Heart right ventricle (tissue), 16 donors: ENCODE data around the gene SORL1-AS1.

Experiments
- ATAC-seq, 8 donors: fragments of 200-7000 bp; cut with Tn5 transposase; one replicate each; pipeline ENCODE4 v1.9.1; 2020; ENCODE audit warnings: mild to moderate bottlenecking in 8 of 8, moderate library complexity in 8 of 8, moderate number of reproducible peaks in 1 of 8
- DNase-seq, 2 donors: peaks; one replicate each; pipeline ENCODE4 v3.0.0-alpha.2; 2020
- H3K27ac ChIP-seq, 10 donors: fragments of 200-600 bp; sonication (generic) in 2 of 10; one replicate each; pipeline versions ENCODE4 v1.5.0 to v1.8.0; 2020 to 2022; ENCODE audit warnings: mild to moderate bottlenecking in 3 of 10
- H3K27me3 ChIP-seq, 7 donors: fragments of 200-600 bp; one replicate each; pipeline ENCODE4 v1.8.0; 2021 to 2022; ENCODE audit warnings: mild to moderate bottlenecking in 2 of 7
- H3K36me3 ChIP-seq, 9 donors: fragments of 200-600 bp; sonication (generic) in 1 of 9; one replicate each; pipeline versions ENCODE4 v1.5.0 to v1.8.0; 2020 to 2022; ENCODE audit warnings: mild to moderate bottlenecking in 2 of 9
- H3K4me1 ChIP-seq, 9 donors: fragments of 200-600 bp; sonication (generic) in 1 of 9; one replicate each; pipeline versions ENCODE4 v1.5.0 to v1.8.0; 2020 to 2022; ENCODE audit warnings: mild to moderate bottlenecking in 4 of 9
- H3K4me3 ChIP-seq, 10 donors: fragments of 200-600 bp; sonication (generic) in 2 of 10; one replicate each; pipeline versions ENCODE4 v1.5.0 to v1.8.0; 2020 to 2022; ENCODE audit warnings: mild to moderate bottlenecking in 7 of 10, moderate library complexity in 2 of 10
- H3K9me3 ChIP-seq, 11 donors: fragments of 200-600 bp in 10 of 11; sonication (generic) in 2 of 11; one replicate each; pipeline versions ENCODE4 v1.5.0 to v1.8.0; 2013 to 2022; ENCODE audit warnings: mild to moderate bottlenecking in 2 of 11, control low read depth in 1 of 11, moderate library complexity in 1 of 11
- CTCF ChIP-seq, 9 donors: fragments of 200-600 bp; sonication (generic) in 2 of 9; IDR thresholded peaks; one replicate each; pipeline versions ENCODE4 v1.5.0 to v1.8.0; 2021 to 2022; ENCODE audit warnings: antibody characterized with exemption in 9 of 9, mild to moderate bottlenecking in 5 of 9, moderate library complexity in 1 of 9
- WGBS, 2 donors: extraction: QIAGEN DNeasy Blood & Tissue Kit; methylation state at CpG; one replicate each; pipeline ENCODE4 v1.1.7; 2013; ENCODE audit warnings: inconsistent platforms in 1 of 2; 5-methylcytosine and 5-hydroxymethylcytosine counted together
- intact Hi-C, 10 donors: fragments of 100-400 bp; cut with DNase I; formaldehyde crosslinking; loops; one replicate each; pipeline versions ENCODE4 v1.11.1 to v1.14.2; 2022
- donor health status: Arrhythmogenic right ventricular cardiomyopathy.
- donor health status: ischemic (EF 13 %, LVEDD 7.1; RV severe dilation, severe dysfunction).
- donor health status: healthy with polysubstance abuse.
- donor health status: DM: no; HTN: yes; CAD: no.
- donor health status: DM: no; HTN: no; CAD: no.
- donor health status: ischemic (EF 25% LVEDD 6.9; RV normal size, moderate dysfunction).
- donor health status: ischemic (EF 25% LVEDD 5.7; RV mildly dilated, moderate dysfunction).
- donor health status: healthy.
- donor health status: DM: yes; HTN: yes; CAD: no.
- donor health status: Ischemic cardiomyopathy.
- donor health status: ischemic (EF 35%, LVEDD 5.7; RV mildly dilated, moderate dysfunction).
- donor health status: nonischemic (EF 11% LVEDD 7.7; RV severe dilation, severe dysfunction).
- donor health status: DM: yes; HTN: yes; CAD: no.
- donor health status: PGD.
- donor health status: ischemic (EF 29% LVEDD 5.4; RV normal size, mild dysfunction).
- donor health status: nonischemic (EF 23%, LVEDD 6.1; RV moderate dilation, normal function).

Gene SORL1-AS1

GRCh38 chr11:121478895-121479697 lies 26.3 kb upstream of the SORL1-AS1 start:
- intact Hi-C loops: no loop called here
- no peak for TF ChIP-seq CTCF (IDR thresholded peaks at IDR 0.05)
- H3K4me3 ChIP-seq: no peak overlapping the region
- H3K27ac ChIP-seq: no peak overlapping the region
- H3K9me3 ChIP-seq: no peaks in the 10 kb centered on the region
- ATAC-seq (no peak), DNase-seq (no peak)
- peaks cover 0 to 2% (median 0%) of the 10 kb centered on the region in 7 donors for H3K27me3 ChIP-seq
- H3K36me3 ChIP-seq: peaks cover 0 to 12% (median 0%) of the 10 kb centered on the region in 9 donors
- WGBS, 2 donors: 46 to 64% methylated on average over 25 of the region's 25 CpGs
- H3K4me1 ChIP-seq: peaks cover 0 to 27% (median 0%) of the 10 kb centered on the region in 9 donors

GRCh38 chr11:121478226-121478894 lies 25.6 kb upstream of the SORL1-AS1 start:
- Histone ChIP-seq H3K27ac (no peak overlapping the region), H3K4me3 (no peak overlapping the region), H3K4me1 (peaks cover 0 to 21% (median 0%) of the 10 kb centered on the region in 9 donors), H3K9me3 (no peaks in the 10 kb centered on the region), H3K27me3 (peaks cover 0 to 2% (median 0%) of the 10 kb centered on the region in 7 donors), H3K36me3 (peaks cover 0 to 15% (median 0%) of the 10 kb centered on the region in 9 donors)
- no peak for TF ChIP-seq CTCF (IDR thresholded peaks at IDR 0.05)
- ATAC-seq: no peak
- intact Hi-C loops: no loop called here
- no peak for DNase-seq
- 95 to 96% methylated on average over 18 of the region's 18 CpGs for WGBS, 2 donors

GRCh38 chr11:121476379-121477032 lies 23.7 kb upstream of the SORL1-AS1 start:
- Histone ChIP-seq H3K4me3 (no peak overlapping the region), H3K27me3 (peaks cover 0 to 2% (median 0%) of the 10 kb centered on the region in 7 donors), H3K36me3 (peaks cover 0 to 16% (median 0%) of the 10 kb centered on the region in 9 donors), H3K4me1 (peaks cover 0 to 18% (median 0%) of the 10 kb centered on the region in 9 donors), H3K27ac (no peak overlapping the region), H3K9me3 (no peaks in the 10 kb centered on the region)
- intact Hi-C loops: no loop called here
- no peak for ATAC-seq
- 76 to 81% methylated on average over 5 of the region's 5 CpGs for WGBS, 2 donors
- TF ChIP-seq CTCF (IDR thresholded peaks at IDR 0.05): no peak
- no peak for DNase-seq

- DNase-seq (no peak), ATAC-seq (no peak)
- Histone ChIP-seq H3K4me3 (no peak overlapping the region), H3K9me3 (no peaks in the 10 kb centered on the region), H3K27ac (no peak overlapping the region), H3K4me1 (peaks cover 0 to 18% (median 0%) of the 10 kb centered on the region in 9 donors), H3K27me3 (no peaks in the 10 kb centered on the region), H3K36me3 (peaks cover 0 to 24% (median 0%) of the 10 kb centered on the region in 9 donors)
- WGBS, 2 donors: 97% methylated on average over 7 of the region's 7 CpGs
- intact Hi-C loops: no loop called here
- no peak for TF ChIP-seq CTCF (IDR thresholded peaks at IDR 0.05)
These were observed 21.9 kb upstream of the SORL1-AS1 start for GRCh38 chr11:121474680-121475079.
